Prostate gland (tissue), 2 donors: Measurements from ENCODE around the gene PPM1B.

Experiments
- POLR2A ChIP-seq: fragments of 450-650 bp; IDR thresholded peaks from one replicate; pipeline ENCODE4 v1.6.1; 2016; ENCODE audit warnings: antibody characterized with exemption, mild to moderate bottlenecking
- POLR2AphosphoS5 ChIP-seq: sonication (generic); formaldehyde crosslinking; IDR thresholded peaks from one replicate; pipeline ENCODE4 v1.6.1; 2017; ENCODE audit warnings: antibody characterized with exemption
- TF ChIP-seq, protein P1 (sequence below), 4 experiments: fragments of 200-600 bp in 2 of 4; fragments of 450-650 bp in 2 of 4; sonication (generic) in 2 of 4; IDR thresholded peaks; 1 replicate in 3 of 4; 2 replicates in 1 of 4; pipeline ENCODE4 v1.5.1; 2016 to 2019; ENCODE audit warnings: antibody characterized with exemption in 4 of 4, mild to moderate bottlenecking in 2 of 4, moderate library complexity in 2 of 4

DNA sequence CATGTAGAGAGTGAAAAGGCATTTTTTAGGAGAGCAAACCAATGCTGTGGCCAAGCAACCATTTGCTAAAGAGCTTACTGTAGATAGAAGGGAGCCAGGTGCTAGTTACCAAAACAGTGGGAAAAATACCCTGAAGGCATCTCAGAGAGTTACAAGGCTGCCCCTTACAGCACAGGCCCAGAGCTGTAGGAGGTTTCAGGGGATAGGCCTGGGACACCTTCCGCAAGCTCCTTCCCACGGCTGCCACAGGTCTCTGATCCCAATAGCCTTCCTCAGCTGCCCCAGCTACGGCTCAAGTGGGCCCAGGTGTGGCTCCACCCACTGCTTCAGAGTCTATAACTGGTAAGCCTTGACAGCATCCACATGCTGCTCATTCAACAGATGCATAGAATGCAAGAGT lies 18.2 kb upstream of the PPM1B start:
- TF ChIP-seq, protein P1, sequence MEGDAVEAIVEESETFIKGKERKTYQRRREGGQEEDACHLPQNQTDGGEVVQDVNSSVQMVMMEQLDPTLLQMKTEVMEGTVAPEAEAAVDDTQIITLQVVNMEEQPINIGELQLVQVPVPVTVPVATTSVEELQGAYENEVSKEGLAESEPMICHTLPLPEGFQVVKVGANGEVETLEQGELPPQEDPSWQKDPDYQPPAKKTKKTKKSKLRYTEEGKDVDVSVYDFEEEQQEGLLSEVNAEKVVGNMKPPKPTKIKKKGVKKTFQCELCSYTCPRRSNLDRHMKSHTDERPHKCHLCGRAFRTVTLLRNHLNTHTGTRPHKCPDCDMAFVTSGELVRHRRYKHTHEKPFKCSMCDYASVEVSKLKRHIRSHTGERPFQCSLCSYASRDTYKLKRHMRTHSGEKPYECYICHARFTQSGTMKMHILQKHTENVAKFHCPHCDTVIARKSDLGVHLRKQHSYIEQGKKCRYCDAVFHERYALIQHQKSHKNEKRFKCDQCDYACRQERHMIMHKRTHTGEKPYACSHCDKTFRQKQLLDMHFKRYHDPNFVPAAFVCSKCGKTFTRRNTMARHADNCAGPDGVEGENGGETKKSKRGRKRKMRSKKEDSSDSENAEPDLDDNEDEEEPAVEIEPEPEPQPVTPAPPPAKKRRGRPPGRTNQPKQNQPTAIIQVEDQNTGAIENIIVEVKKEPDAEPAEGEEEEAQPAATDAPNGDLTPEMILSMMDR (IDR thresholded peaks at IDR 0.05): no peak
- TF ChIP-seq POLR2AphosphoS5: no peak
- no peak for TF ChIP-seq POLR2A
